H1 (cell line): ENCODE results near the gene ANAPC10. TPM values are rescaled to one million over a fixed set of nuclear protein-coding genes. Genes with fewer than 3 reads are reported as not detected.

Experiments used
- CTCF ChIA-PET: fragments of 300-600 bp; sonication (Branson Sonifier 250); formaldehyde crosslinking; loops from one replicate; lab custom pipeline; 2021; ENCODE audit not compliant: partially characterized antibody; lab: Charles Lee
- POLR2A ChIA-PET: fragments of 300-600 bp; sonication (Branson Sonifier 250); formaldehyde crosslinking; loops from one replicate; lab custom pipeline; 2021; ENCODE audit warnings: inconsistent platforms; ENCODE audit not compliant: partially characterized antibody; lab: Charles Lee
- DNase-seq, 2 experiments: peaks; one replicate each; pipeline versions ENCODE4 v3.0.0 to v3.0.0-alpha.2; 2010 to 2022; ENCODE audit warnings: low spot score in 2 of 2, low read depth in 1 of 2, mixed read lengths in 1 of 2
- FAIRE-seq: peaks from 2 replicates; lab custom pipeline; 2011; peaks lifted over from hg19 to GRCh38; lab: Jason Lieb, UNC
- H2AFZ ChIP-seq: 2 replicates; pipeline ENCODE4 v1.8.1; 2012; ENCODE audit warnings: low read length, inconsistent platforms
- H2AK5ac ChIP-seq: 2 replicates; pipeline ENCODE4 v1.6.1; 2013; ENCODE audit warnings: low read depth, low read length
- H2BK120ac ChIP-seq: replicated peaks from 2 replicates; pipeline ENCODE3; 2013; ENCODE audit warnings: low read depth, low read length, inconsistent platforms
- H2BK12ac ChIP-seq: 2 replicates; pipeline ENCODE4 v1.6.1; 2013; ENCODE audit warnings: low read depth, low read length
- H2BK15ac ChIP-seq: 2 replicates; pipeline ENCODE4 v1.6.1; 2013; ENCODE audit warnings: low read length
- H2BK20ac ChIP-seq: 2 replicates; pipeline ENCODE4 v1.6.1; 2013; ENCODE audit warnings: low read length
- H2BK5ac ChIP-seq: 2 replicates; pipeline ENCODE4 v1.6.1; 2013; ENCODE audit warnings: low read depth, low read length
- H3K14ac ChIP-seq: 2 replicates; pipeline ENCODE4 v1.6.1; 2013; ENCODE audit warnings: inconsistent platforms; ENCODE audit not compliant: insufficient read length
- H3K18ac ChIP-seq: 2 replicates; pipeline ENCODE4 v1.6.1; 2013; ENCODE audit warnings: low read length; ENCODE audit errors: extremely low read depth
- H3K23ac ChIP-seq: 2 replicates; pipeline ENCODE4 v1.6.1; 2013; ENCODE audit warnings: inconsistent platforms; ENCODE audit not compliant: insufficient read length
- H3K23me2 ChIP-seq: 2 replicates; pipeline ENCODE4 v1.6.1; 2013; ENCODE audit warnings: low read depth, low read length
- H3K27ac ChIP-seq: 2 replicates; pipeline ENCODE4 v1.6.1; 2011; ENCODE audit warnings: low read depth, low read length, inconsistent platforms
- H3K27me3 ChIP-seq, 4 experiments: replicated peaks in 1 of 4; 1 replicate in 1 of 4; 2 replicates in 3 of 4; pipeline versions ENCODE4 v1.6.1 to v1.8.1; 2011 to 2013; ENCODE audit warnings: low read length in 3 of 4, mild to moderate bottlenecking in 3 of 4, inconsistent platforms in 2 of 4, mixed read lengths in 2 of 4, moderate library complexity in 1 of 4; ENCODE audit not compliant: control insufficient read depth in 3 of 4, insufficient read depth in 3 of 4; ENCODE audit errors: extremely low read depth in 1 of 4
- H3K36me3 ChIP-seq, 4 experiments: 2 replicates each; pipeline versions ENCODE4 v1.6.1 to v1.8.1; 2011 to 2013; ENCODE audit warnings: mild to moderate bottlenecking in 4 of 4, low read length in 3 of 4, moderate library complexity in 2 of 4, control low read depth in 1 of 4, inconsistent platforms in 1 of 4; ENCODE audit not compliant: insufficient read depth in 4 of 4, control insufficient read depth in 2 of 4
- H3K4ac ChIP-seq: replicated peaks from 2 replicates; pipeline ENCODE3; 2013; ENCODE audit warnings: low read length, low read depth, mixed read lengths, inconsistent platforms; ENCODE audit not compliant: insufficient read length
- H3K4me1 ChIP-seq, 4 experiments: replicated peaks in 1 of 4; 1 replicate in 1 of 4; 2 replicates in 3 of 4; pipeline versions ENCODE4 v1.6.1 to v1.8.1; 2011 to 2013; ENCODE audit warnings: low read length in 3 of 4, inconsistent platforms in 2 of 4, mixed read lengths in 1 of 4; ENCODE audit not compliant: insufficient read depth in 4 of 4, control insufficient read depth in 3 of 4
- H3K4me2 ChIP-seq, 2 experiments: 2 replicates each; pipeline versions ENCODE4 v1.6.1 to v1.8.1; 2011 to 2013; ENCODE audit warnings: low read depth in 2 of 2, low read length in 2 of 2, control low read depth in 1 of 2, inconsistent platforms in 1 of 2, mild to moderate bottlenecking in 1 of 2; ENCODE audit not compliant: insufficient read depth in 1 of 2
- H3K4me3 ChIP-seq, 4 experiments: fragments of 200-600, 300-600 bp in 1 of 4; sonication (generic), shearing (Covaris generic), sonication (Bioruptor Twin) in 1 of 4; 2 replicates each; pipeline versions ENCODE4 v1.5.1 to v1.8.1; 2011 to 2016; ENCODE audit warnings: low read length in 4 of 4, low read depth in 3 of 4, control low read depth in 2 of 4, inconsistent platforms in 2 of 4, mild to moderate bottlenecking in 2 of 4, mixed read lengths in 1 of 4, moderate library complexity in 1 of 4; ENCODE audit not compliant: insufficient read depth in 2 of 4; ENCODE audit errors: extremely low read depth in 1 of 4
- H3K56ac ChIP-seq: replicated peaks from 2 replicates; pipeline ENCODE3; 2013; ENCODE audit warnings: low read depth, mild to moderate bottlenecking, mixed read lengths, low read length, inconsistent platforms; ENCODE audit not compliant: insufficient read length
- H3K79me1 ChIP-seq: 2 replicates; pipeline ENCODE4 v1.6.1; 2013; ENCODE audit warnings: low read depth, low read length, control low read depth
- H3K79me2 ChIP-seq, 2 experiments: 2 replicates each; pipeline versions ENCODE4 v1.6.1 to v1.8.1; 2012 to 2013; ENCODE audit warnings: low read length in 2 of 2, mild to moderate bottlenecking in 2 of 2, inconsistent platforms in 1 of 2; ENCODE audit not compliant: insufficient read depth in 2 of 2, control insufficient read depth in 1 of 2
- H3K9ac ChIP-seq, 4 experiments: replicated peaks in 1 of 4; 1 replicate in 1 of 4; 2 replicates in 3 of 4; pipeline versions ENCODE4 v1.6.1 to v1.8.1; 2011 to 2013; ENCODE audit warnings: low read depth in 3 of 4, low read length in 3 of 4, control low read depth in 2 of 4, mild to moderate bottlenecking in 2 of 4, moderate library complexity in 2 of 4, inconsistent platforms in 1 of 4; ENCODE audit errors: extremely low read depth in 1 of 4
- H3K9me3 ChIP-seq, 2 experiments: 2 replicates each; pipeline versions ENCODE4 v1.6.1 to v1.8.1; 2012 to 2013; ENCODE audit warnings: mild to moderate bottlenecking in 2 of 2, moderate library complexity in 2 of 2, control low read depth in 1 of 2, inconsistent platforms in 1 of 2, low read depth in 1 of 2, low read length in 1 of 2, mixed read lengths in 1 of 2; ENCODE audit not compliant: insufficient read depth in 2 of 2
- H4K20me1 ChIP-seq, 2 experiments: replicated peaks in 1 of 2; 2 replicates each; pipeline versions ENCODE3 to v1.8.1; 2011 to 2013; ENCODE audit warnings: inconsistent platforms in 2 of 2, low read length in 2 of 2, mild to moderate bottlenecking in 1 of 2; ENCODE audit not compliant: insufficient read depth in 2 of 2, control insufficient read depth in 1 of 2
- H4K5ac ChIP-seq: 2 replicates; pipeline ENCODE4 v1.6.1; 2013; ENCODE audit warnings: low read length, low read depth, mixed read lengths, inconsistent platforms; ENCODE audit not compliant: insufficient read length
- H4K8ac ChIP-seq: 2 replicates; pipeline ENCODE4 v1.8.0; 2013; ENCODE audit warnings: mild to moderate bottlenecking, moderate library complexity, low read length, inconsistent platforms; ENCODE audit not compliant: insufficient read depth; ENCODE audit errors: extremely low read depth
- H4K91ac ChIP-seq: replicated peaks from 2 replicates; pipeline ENCODE3; 2013; ENCODE audit warnings: low read length, mixed read lengths, inconsistent platforms; ENCODE audit not compliant: insufficient read length
- BCL11A ChIP-seq, 2 experiments: IDR thresholded peaks; one replicate each; pipeline ENCODE4 v1.6.1; 2011; ENCODE audit warnings: low read depth in 2 of 2, low read length in 2 of 2, mild to moderate bottlenecking in 2 of 2
- GABPA ChIP-seq: IDR thresholded peaks from 2 replicates; pipeline ENCODE4 v1.6.1; 2011; ENCODE audit warnings: mild to moderate bottlenecking, low read length, moderate library complexity, borderline replicate concordance; ENCODE audit not compliant: insufficient read depth
- JUN ChIP-seq: IDR thresholded peaks from 2 replicates; pipeline ENCODE4 v1.6.1; 2011; ENCODE audit warnings: low read depth, mild to moderate bottlenecking, improper control_type of control experiment, low read length
- KDM1A ChIP-seq: fragments of 200-600, 300-600 bp; sonication (generic); IDR thresholded peaks from 2 replicates; pipeline ENCODE4 v1.7.1; 2016; ENCODE audit warnings: mild to moderate bottlenecking, low read length, borderline replicate concordance
- KDM5A ChIP-seq: fragments of 200-600 bp; IDR thresholded peaks from 2 replicates; pipeline ENCODE4 v1.7.1; 2012; ENCODE audit warnings: mild to moderate bottlenecking, low read length, inconsistent platforms, mixed read lengths
- MAFK ChIP-seq: IDR thresholded peaks from 2 replicates; pipeline ENCODE4 v1.6.1; 2012; ENCODE audit warnings: low read depth, mild to moderate bottlenecking, improper control_type of control experiment, low read length
- NRF1 ChIP-seq: IDR thresholded peaks from 2 replicates; pipeline ENCODE4 v1.6.1; 2011; ENCODE audit warnings: mild to moderate bottlenecking, low read depth, low read length, improper control_type of control experiment
- POU5F1 ChIP-seq: IDR thresholded peaks from 2 replicates; pipeline ENCODE4 v1.6.1; 2011; ENCODE audit warnings: low read depth, mild to moderate bottlenecking, low read length, moderate library complexity
- RAD21 ChIP-seq, 2 experiments: IDR thresholded peaks in 1 of 2; conservative IDR thresholded peaks in 1 of 2; 2 replicates each; pipeline ENCODE4 v1.6.1; 2011; ENCODE audit warnings: low read depth in 2 of 2, low read length in 2 of 2, improper control_type of control experiment in 1 of 2, inconsistent platforms in 1 of 2, mild to moderate bottlenecking in 1 of 2, moderate library complexity in 1 of 2
- RFX5 ChIP-seq: IDR thresholded peaks from 2 replicates; pipeline ENCODE4 v1.6.1; 2011; ENCODE audit warnings: low read depth, low read length, improper control_type of control experiment, borderline replicate concordance
- RXRA ChIP-seq: IDR thresholded peaks from 2 replicates; pipeline ENCODE4 v1.6.1; 2011; ENCODE audit warnings: low read depth, mild to moderate bottlenecking, low read length, moderate library complexity; ENCODE audit not compliant: insufficient read depth
- SIRT6 ChIP-seq: IDR thresholded peaks from one replicate; pipeline ENCODE4 v1.7.1; 2012; ENCODE audit warnings: low read length, inconsistent platforms
- SP1 ChIP-seq: IDR thresholded peaks from 2 replicates; pipeline ENCODE4 v1.6.1; 2011; ENCODE audit warnings: low read depth, low read length
- SP2 ChIP-seq: IDR thresholded peaks from 2 replicates; pipeline ENCODE4 v1.6.1; 2012; ENCODE audit warnings: mild to moderate bottlenecking, low read length, inconsistent platforms
- SP4 ChIP-seq: IDR thresholded peaks from 2 replicates; pipeline ENCODE4 v1.6.1; 2012; ENCODE audit warnings: low read length, inconsistent platforms
- SUZ12 ChIP-seq: fragments of 200-600 bp; sonication (generic); IDR thresholded peaks from 2 replicates; pipeline ENCODE4 v1.6.1; 2012; ENCODE audit warnings: mild to moderate bottlenecking, inconsistent platforms, low read length, moderate library complexity, mixed read lengths
- polyA plus RNA-seq, 7 experiments: library from polyadenylated mRNA; depleted of rRNA in 3 of 7; stranded (reverse) in 5 of 7; unstranded in 2 of 7; fragments of >200 nt in 5 of 7; fragments of 200-250 nt in 2 of 7; gene quantifications; 1 replicate in 5 of 7; 2 replicates in 1 of 7; 4 replicates in 1 of 7; pipeline versions ENCODE4 v1.2.1 to v1.2.3, GENCODE V29; 2011 to 2013; ENCODE audit warnings: missing spikeins in 2 of 7, mixed read lengths in 2 of 7
- total RNA-seq: library from RNA; stranded (reverse); fragmentation: NEBNext Ultra II Directional; extraction: Animal tissue kit (Norgen Biotek cat#: 25700); gene quantifications from 2 replicates; pipeline ENCODE4 v1.2.1, GENCODE V29; 2021
- TF ChIP-seq, protein P1 (sequence below): IDR thresholded peaks from 2 replicates; pipeline ENCODE4 v1.6.1; 2012; ENCODE audit warnings: inconsistent platforms

The ANAPC10 gene
- total and polyA plus RNA-seq, 2 of the 8 experiments (the other 6 are each of a cell fraction or from before 2014, with no cell fraction given) = 17.6 to 23.3 TPM

DNA sequence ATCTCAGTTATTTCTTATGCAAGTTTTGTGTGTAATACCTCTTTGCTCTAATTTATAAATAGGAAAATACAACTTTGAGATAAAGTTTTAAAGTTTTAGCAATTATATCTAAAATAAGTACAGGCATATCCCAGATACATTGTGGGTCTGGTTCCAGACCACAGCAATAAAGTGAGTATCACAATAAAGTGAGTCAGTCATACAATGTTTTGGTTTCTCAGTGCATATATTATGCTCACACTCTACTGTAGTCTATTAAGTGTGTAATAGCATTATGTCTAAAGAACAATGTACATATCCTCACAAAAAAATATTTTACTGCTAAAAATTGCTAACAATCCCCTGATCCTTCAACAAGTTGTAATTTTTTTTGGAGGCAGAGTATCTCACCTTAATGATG lies 49.2 kb downstream of the ANAPC10 start:
- no peak overlapping the region for H3K4me3 ChIP-seq
- H2BK5ac ChIP-seq = no peak overlapping the region
- H2AK5ac ChIP-seq = no peak overlapping the region
- no peaks in the 10 kb centered on the region for H3K9me3 ChIP-seq
- no peak overlapping the region for H3K23ac ChIP-seq
- no peak overlapping the region for H4K5ac ChIP-seq
- DNase-seq = no peak
- no peaks in the 10 kb centered on the region for H3K79me2 ChIP-seq
- no peak overlapping the region for H3K27ac ChIP-seq
- POLR2A ChIA-PET = interaction anchor here (0.6 kb wide), 1 partner anchor 133 kb away, joined by 3 read pairs; no protein-coding TSS in a partner anchor
- no peak overlapping the region for H2BK15ac ChIP-seq
- no peak overlapping the region for H3K14ac ChIP-seq
- no peaks in the 10 kb centered on the region for H3K23me2 ChIP-seq
- H2BK12ac ChIP-seq = no peak overlapping the region
- CTCF ChIA-PET = no interaction called here
- no peaks in the 10 kb centered on the region for H3K4me1 ChIP-seq
- H3K36me3 ChIP-seq = no peaks in the 10 kb centered on the region
- H2BK20ac ChIP-seq = no peak overlapping the region
- H3K9ac ChIP-seq = no peak overlapping the region
- no peaks in the 10 kb centered on the region for H3K79me1 ChIP-seq
- no peaks in the 10 kb centered on the region for H4K20me1 ChIP-seq
- no peak overlapping the region for H4K91ac ChIP-seq
- no peaks in the 10 kb centered on the region for H3K27me3 ChIP-seq
- H4K8ac ChIP-seq = no peak overlapping the region
- no peak overlapping the region for H3K18ac ChIP-seq
- H3K56ac ChIP-seq = no peak overlapping the region
- H2AFZ ChIP-seq = no peak overlapping the region
- no peak overlapping the region for H3K4me2 ChIP-seq
- no peak overlapping the region for H2BK120ac ChIP-seq
- H3K4ac ChIP-seq = no peak overlapping the region
- no peak for FAIRE-seq
- TF ChIP-seq SP1 (no peak), JUN (no peak), SP4 (no peak), KDM5A (no peak), NRF1 (no peak), POU5F1 (no peak), SUZ12 (no peak), KDM1A (no peak), SIRT6 (no peak), GABPA (no peak), SP2 (no peak), RXRA (no peak), BCL11A (IDR thresholded peaks at IDR 0.05; ENCODE audit: low read depth in 2 of 2, low read length in 2 of 2) (no peak), MAFK (no peak), RAD21 (IDR thresholded peaks at IDR 0.05 in 1 of 2, conservative IDR thresholded peaks at IDR 0.05 in 1 of 2; ENCODE audit: low read depth in 2 of 2, low read length in 2 of 2) (no peak), RFX5 (no peak)
- TF ChIP-seq, protein P1, sequence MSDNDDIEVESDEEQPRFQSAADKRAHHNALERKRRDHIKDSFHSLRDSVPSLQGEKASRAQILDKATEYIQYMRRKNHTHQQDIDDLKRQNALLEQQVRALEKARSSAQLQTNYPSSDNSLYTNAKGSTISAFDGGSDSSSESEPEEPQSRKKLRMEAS = no peak
